Neural progenitor cell (in vitro differentiated cells): ENCODE data around the gene TBC1D1. TPM values are rescaled to one million over a fixed set of nuclear protein-coding genes. Genes with fewer than 3 reads are reported as not detected.

Source experiments
- DNase-seq: peaks from one replicate; pipeline ENCODE4 v3.0.0-alpha.2; 2016; ENCODE audit warnings: low spot score
- H2AFZ ChIP-seq: fragments of 200-600 bp; sonication (generic); replicated peaks from 2 replicates; pipeline ENCODE4 v1.6.1; 2016; ENCODE audit warnings: antibody characterized with exemption
- H3F3A ChIP-seq: fragments of 200-600 bp; sonication (generic); 2 replicates; pipeline ENCODE4 v1.6.1; 2016; ENCODE audit warnings: antibody characterized with exemption, low read depth
- H3K27ac ChIP-seq: fragments of 200-600 bp; sonication (generic); 2 replicates; pipeline ENCODE4 v1.5.1; 2016; ENCODE audit warnings: mild to moderate bottlenecking
- H3K27me3 ChIP-seq: fragments of 200-600 bp; sonication (generic); 2 replicates; pipeline ENCODE4 v1.6.1; 2016; ENCODE audit warnings: mild to moderate bottlenecking, moderate library complexity
- H3K36me3 ChIP-seq: fragments of 200-600 bp; sonication (generic); 2 replicates; pipeline ENCODE4 v1.5.1; 2016
- H3K4me1 ChIP-seq: fragments of 200-600 bp; sonication (generic); 2 replicates; pipeline ENCODE4 v1.6.1; 2016; ENCODE audit warnings: mixed run types
- H3K4me2 ChIP-seq: fragments of 200-600 bp; sonication (generic); 2 replicates; pipeline ENCODE4 v1.6.1; 2016
- H3K4me3 ChIP-seq: fragments of 200-600 bp; sonication (generic); 2 replicates; pipeline ENCODE4 v1.5.1; 2016
- H3K79me2 ChIP-seq: fragments of 200-600 bp; sonication (generic); 2 replicates; pipeline ENCODE4 v1.6.1; 2016; ENCODE audit warnings: low read depth
- H3K9ac ChIP-seq: fragments of 200-600 bp; sonication (generic); 2 replicates; pipeline ENCODE4 v1.6.1; 2016
- H3K9me3 ChIP-seq: fragments of 200-600 bp; sonication (generic); 2 replicates; pipeline ENCODE4 v1.5.1; 2016; ENCODE audit warnings: low read depth
- H4K20me1 ChIP-seq: fragments of 200-600 bp; sonication (generic); 2 replicates; pipeline ENCODE4 v1.6.1; 2016; ENCODE audit warnings: low read depth
- H3K27ac Mint-ChIP-seq: 3 replicates; pipeline ENCODE4 v1.8.0; 2021; ENCODE audit warnings: mixed read lengths
- H3K27me3 Mint-ChIP-seq: 2 replicates; pipeline ENCODE4 v1.8.0; 2022; ENCODE audit warnings: low read depth, mild to moderate bottlenecking, inconsistent platforms, moderate library complexity, mixed read lengths; ENCODE audit not compliant: insufficient read depth
- H3K36me3 Mint-ChIP-seq: 3 replicates; pipeline ENCODE4 v1.8.0; 2021; ENCODE audit warnings: mixed read lengths
- H3K4me1 Mint-ChIP-seq: 3 replicates; pipeline ENCODE4 v1.8.0; 2021; ENCODE audit warnings: mixed read lengths
- H3K4me3 Mint-ChIP-seq: 3 replicates; pipeline ENCODE4 v1.8.0; 2021; ENCODE audit warnings: mild to moderate bottlenecking, moderate library complexity, mixed read lengths
- H3K9me3 Mint-ChIP-seq: 3 replicates; pipeline ENCODE4 v1.8.0; 2020; ENCODE audit warnings: mixed read lengths
- CTCF ChIP-seq: fragments of 200-600 bp; sonication (generic); IDR thresholded peaks from 2 replicates; pipeline ENCODE4 v1.5.1; 2017; ENCODE audit warnings: antibody characterized with exemption, mild to moderate bottlenecking
- EZH2 ChIP-seq: fragments of 200-600 bp; sonication (generic); IDR thresholded peaks from 2 replicates; pipeline ENCODE4 v1.6.1; 2017; ENCODE audit warnings: antibody characterized with exemption, mild to moderate bottlenecking, moderate library complexity
- EZH2phosphoT487 ChIP-seq: fragments of 200-600 bp; sonication (generic); IDR thresholded peaks from 2 replicates; pipeline ENCODE4 v1.6.1; 2017; ENCODE audit warnings: antibody characterized with exemption
- total RNA-seq: library from RNA; depleted of rRNA; stranded (reverse); fragments of >200 nt; gene quantifications from 2 replicates; pipeline ENCODE4 v1.2.3, GENCODE V29; 2015; ENCODE audit warnings: low replicate concordance

Gene TBC1D1
- total RNA-seq, 1 donor from 2014 or later, result 208 TPM

DNA sequence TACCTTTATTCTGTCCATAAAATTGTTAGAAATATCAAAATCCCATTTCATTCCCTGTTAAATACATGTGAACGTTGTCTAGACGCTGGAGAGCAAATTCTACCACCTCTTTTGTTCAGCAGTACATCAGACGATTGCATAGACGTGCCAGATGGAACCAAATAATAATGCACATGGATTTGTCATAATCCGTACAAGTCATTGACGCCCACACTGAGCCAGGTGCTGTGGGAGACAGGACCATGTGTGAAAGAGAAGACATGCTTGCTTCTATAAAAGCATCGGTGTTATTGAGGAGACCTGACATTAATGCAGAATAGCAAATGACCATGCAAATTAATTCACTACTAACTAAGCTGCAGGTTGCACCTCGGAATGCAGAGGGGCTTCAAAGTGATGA is 244.3 kb downstream of the TBC1D1 start:
- no peak for DNase-seq
- Histone ChIP-seq H3K36me3 (no peaks in the 10 kb centered on the region), H3K9ac (no peak overlapping the region), H3K4me2 (no peak overlapping the region), H2AFZ (no peak overlapping the region), H3F3A (peaks cover 26% of the 10 kb centered on the region), H3K4me1 (peaks cover 31% of the 10 kb centered on the region), H3K4me3 (no peak overlapping the region), H3K27ac (no peak overlapping the region), H3K9me3 (no peaks in the 10 kb centered on the region), H3K27me3 (no peaks in the 10 kb centered on the region), H3K79me2 (no peaks in the 10 kb centered on the region), H4K20me1 (peaks cover 16% of the 10 kb centered on the region)
- Mint-ChIP-seq H3K36me3 (peaks cover 51% of the 10 kb centered on the region), H3K27me3 (no peaks in the 10 kb centered on the region), H3K4me3 (no peak overlapping the region), H3K27ac (no peak overlapping the region), H3K9me3 (no peaks in the 10 kb centered on the region), H3K4me1 (peaks cover 48% of the 10 kb centered on the region)
- TF ChIP-seq CTCF, result no peak
- no peak for TF ChIP-seq EZH2
- TF ChIP-seq EZH2phosphoT487, result no peak

GRCh38 chr4:38136604-38137003 is 245.7 kb downstream of the TBC1D1 start:
- Histone ChIP-seq H3K36me3 (no peaks in the 10 kb centered on the region), H3K27me3 (no peaks in the 10 kb centered on the region), H3K9me3 (no peaks in the 10 kb centered on the region), H3K27ac (no peak overlapping the region), H3K4me1 (peaks cover 17% of the 10 kb centered on the region), H2AFZ (no peak overlapping the region), H4K20me1 (peaks cover 3% of the 10 kb centered on the region), H3K4me2 (no peak overlapping the region), H3K9ac (no peak overlapping the region), H3K79me2 (no peaks in the 10 kb centered on the region), H3F3A (peaks cover 12% of the 10 kb centered on the region), H3K4me3 (no peak overlapping the region)
- Mint-ChIP-seq H3K4me3 (no peak overlapping the region), H3K4me1 (peaks cover 34% of the 10 kb centered on the region), H3K27ac (no peak overlapping the region), H3K9me3 (no peaks in the 10 kb centered on the region), H3K36me3 (peaks cover 53% of the 10 kb centered on the region), H3K27me3 (no peaks in the 10 kb centered on the region)
- DNase-seq, result no peak
- TF ChIP-seq EZH2, result no peak
- no peak for TF ChIP-seq EZH2phosphoT487
- TF ChIP-seq CTCF, result no peak

- Histone ChIP-seq H3K4me2 (no peak overlapping the region), H3K36me3 (no peaks in the 10 kb centered on the region), H3K79me2 (no peaks in the 10 kb centered on the region), H3K27me3 (no peaks in the 10 kb centered on the region), H3K27ac (no peak overlapping the region), H3K4me3 (no peak overlapping the region), H3K9ac (no peak overlapping the region), H3F3A (peaks cover 8% of the 10 kb centered on the region), H3K9me3 (no peaks in the 10 kb centered on the region), H4K20me1 (no peaks in the 10 kb centered on the region), H2AFZ (no peak overlapping the region), H3K4me1 (peaks cover 12% of the 10 kb centered on the region)
- Mint-ChIP-seq H3K27me3 (no peaks in the 10 kb centered on the region), H3K36me3 (peaks cover 53% of the 10 kb centered on the region), H3K27ac (no peak overlapping the region), H3K4me3 (no peak overlapping the region), H3K4me1 (peaks cover 29% of the 10 kb centered on the region), H3K9me3 (no peaks in the 10 kb centered on the region)
- TF ChIP-seq EZH2, result no peak
- TF ChIP-seq CTCF, result no peak
- TF ChIP-seq EZH2phosphoT487, result no peak
- no peak for DNase-seq
Measured at GRCh38 chr4:38137080-38137479, 246.2 kb downstream of the TBC1D1 start.
